Upper lobe of left lung (tissue), 6 donors: ENCODE data around the gene NFKB1. TPM values are rescaled to one million over a fixed set of nuclear protein-coding genes. Genes with fewer than 3 reads are reported as not detected.

Experiments
- ATAC-seq, 2 donors: fragments of 200-7000 bp; cut with Tn5 transposase; one replicate each; pipeline ENCODE4 v1.9.1; 2022; ENCODE audit warnings: mild to moderate bottlenecking in 2 of 2, moderate library complexity in 2 of 2; ENCODE audit not compliant: low FRiP score in 2 of 2
- DNase-seq, 2 donors: peaks; one replicate each; pipeline ENCODE4 v3.0.0-alpha.2; 2019 to 2020
- H3K27ac ChIP-seq, 4 donors: fragments of 200-600 bp; sonication (generic); one replicate each; pipeline ENCODE4 v1.5.1; 2016 to 2019
- H3K27me3 ChIP-seq, 4 donors: fragments of 200-600 bp; sonication (generic); one replicate each; pipeline ENCODE4 v1.5.1; 2017 to 2019
- H3K36me3 ChIP-seq, 4 donors: fragments of 200-600 bp; sonication (generic); one replicate each; pipeline ENCODE4 v1.5.1; 2016 to 2019
- H3K4me1 ChIP-seq, 4 donors: fragments of 200-600 bp; sonication (generic); one replicate each; pipeline ENCODE4 v1.5.1; 2018 to 2019
- H3K4me3 ChIP-seq, 4 donors: fragments of 200-600 bp; sonication (generic); one replicate each; pipeline ENCODE4 v1.5.1; 2017 to 2019; ENCODE audit warnings: mild to moderate bottlenecking in 2 of 4, moderate library complexity in 1 of 4
- H3K9me3 ChIP-seq, 4 donors: fragments of 200-600 bp; sonication (generic); one replicate each; pipeline ENCODE4 v1.5.1; 2018 to 2019
- CTCF ChIP-seq, 6 experiments: fragments of 450-650 bp in 4 of 6; fragments of 200-600 bp in 2 of 6; sonication (generic) in 2 of 6; IDR thresholded peaks; one replicate each; pipeline ENCODE4 v1.5.1; 2016 to 2019; ENCODE audit warnings: antibody characterized with exemption in 6 of 6
- EP300 ChIP-seq, 4 donors: sonication (generic); formaldehyde crosslinking; IDR thresholded peaks; one replicate each; pipeline ENCODE4 v1.5.1; 2017; ENCODE audit warnings: antibody characterized with exemption in 4 of 4, control low read depth in 2 of 4
- POLR2A ChIP-seq, 4 donors: fragments of 450-650 bp; IDR thresholded peaks; one replicate each; pipeline ENCODE4 v1.5.1; 2016 to 2017; ENCODE audit warnings: antibody characterized with exemption in 4 of 4, mild to moderate bottlenecking in 2 of 4
- POLR2AphosphoS5 ChIP-seq, 2 donors: sonication (generic); formaldehyde crosslinking; IDR thresholded peaks; one replicate each; pipeline ENCODE4 v1.5.1; 2017; ENCODE audit warnings: antibody characterized with exemption in 2 of 2
- WGBS, 2 donors: methylation state at CpG; one replicate each; pipeline ENCODE4 v1.1.5; 2017 to 2018; 5-methylcytosine and 5-hydroxymethylcytosine counted together
- total RNA-seq, 6 donors: library from RNA; depleted of rRNA in 4 of 6; stranded (reverse); fragments of >200 nt in 4 of 6; gene quantifications; one replicate each; pipeline versions ENCODE4 v1.1.0 to v1.2.1, GENCODE V29; 2016 to 2021
- donor health status: DM: no; HTN: no; CAD: no; lungs with moderate emphysema.
- donor health status: DM: no; HTN: yes; CAD: no; lungs with severe emphysema.

NFKB1 gene
- total RNA-seq, 6 donors from 2014 or later: 15.8 to 69.1 (median 39.1) TPM

- ATAC-seq (no peak), DNase-seq (no peak)
- Histone ChIP-seq H3K4me1 (no peaks in the 10 kb centered on the region), H3K36me3 (peaks cover 0 to 36% (median 4%) of the 10 kb centered on the region in 4 donors), H3K27me3 (no peaks in the 10 kb centered on the region), H3K9me3 (no peaks in the 10 kb centered on the region), H3K27ac (no peak overlapping the region), H3K4me3 (no peak overlapping the region)
- WGBS, 2 donors: 89 to 91% methylated on average over 12 of the region's 12 CpGs
- TF ChIP-seq EP300 (IDR thresholded peaks at IDR 0.05) (no peak), POLR2AphosphoS5 (IDR thresholded peaks at IDR 0.05) (no peak), CTCF (IDR thresholded peaks at IDR 0.05) (no peak)
Measured at GRCh38 chr4:102543030-102543928, 42.1 kb downstream of the NFKB1 start.

- no peak overlapping the region for H3K27ac ChIP-seq
Measured at GRCh38 chr4:102546635-102547034, 45.5 kb downstream of the NFKB1 start.

GRCh38 chr4:102547973-102548372 lies 46.8 kb downstream of the NFKB1 start:
- peaks cover 6 to 12% (median 11%) of the 10 kb centered on the region in 4 donors for H3K4me1 ChIP-seq
- no peak overlapping the region for H3K4me3 ChIP-seq
- no peaks in the 10 kb centered on the region for H3K27me3 ChIP-seq
- H3K27ac ChIP-seq: no peak overlapping the region
- TF ChIP-seq EP300 (IDR thresholded peaks at IDR 0.05) (no peak), POLR2A (IDR thresholded peaks at IDR 0.05) (no peak), CTCF (IDR thresholded peaks at IDR 0.05) (no peak), POLR2AphosphoS5 (IDR thresholded peaks at IDR 0.05) (no peak)
- H3K36me3 ChIP-seq: peaks cover 0 to 6% (median 2%) of the 10 kb centered on the region in 4 donors
- H3K9me3 ChIP-seq: no peaks in the 10 kb centered on the region
- ATAC-seq: no peak
- no peak for DNase-seq
- 93 to 98% methylated on average over 2 of the region's 2 CpGs for WGBS, 2 donors

More at GRCh38 chr4:102546635-102547034, 45.5 kb downstream of the NFKB1 start:
- no peak overlapping the region for H3K4me3 ChIP-seq
- H3K9me3 ChIP-seq: no peaks in the 10 kb centered on the region
- ATAC-seq: no peak
- no peak for DNase-seq
- TF ChIP-seq POLR2A (IDR thresholded peaks at IDR 0.05) (no peak), EP300 (IDR thresholded peaks at IDR 0.05) (no peak), POLR2AphosphoS5 (IDR thresholded peaks at IDR 0.05) (no peak), CTCF (IDR thresholded peaks at IDR 0.05) (no peak)
- peaks cover 0 to 15% (median 2%) of the 10 kb centered on the region in 4 donors for H3K36me3 ChIP-seq
- H3K4me1 ChIP-seq: no peaks in the 10 kb centered on the region
- H3K27me3 ChIP-seq: no peaks in the 10 kb centered on the region

GRCh38 chr4:102551958-102552565 lies 50.9 kb downstream of the NFKB1 start:
- DNase-seq (no peak), ATAC-seq (no peak)
- Histone ChIP-seq H3K27me3 (no peaks in the 10 kb centered on the region), H3K4me1 (peaks cover 8 to 20% (median 16%) of the 10 kb centered on the region in 4 donors), H3K9me3 (no peaks in the 10 kb centered on the region), H3K36me3 (no peaks in the 10 kb centered on the region), H3K4me3 (no peak overlapping the region), H3K27ac (no peak overlapping the region)
- 95 to 98% methylated on average over 4 of the region's 4 CpGs for WGBS, 2 donors
- TF ChIP-seq POLR2AphosphoS5 (IDR thresholded peaks at IDR 0.05) (no peak), EP300 (IDR thresholded peaks at IDR 0.05) (no peak), CTCF (IDR thresholded peaks at IDR 0.05) (no peak), POLR2A (IDR thresholded peaks at IDR 0.05) (no peak)
